ENCODE data around the gene TGFA.

GRCh38 chr2:70522627-70523026 lies 31.0 kb downstream of the TGFA start:
- TF ChIP-seq CTCF (IDR thresholded peaks at IDR 0.05; ENCODE audit: poor library complexity), result no peak
- no peak for TF ChIP-seq EZH2 (IDR thresholded peaks at IDR 0.05; ENCODE audit: borderline replicate concordance)
- no peak for TF ChIP-seq EZH2phosphoT487 (IDR thresholded peaks at IDR 0.05; ENCODE audit: low read depth, severe bottlenecking, unreplicated experiment)

Data from hepatocyte (in vitro differentiated cells).